ENCODE measurements around the gene UBE3B. TPM values are rescaled to one million over a fixed set of nuclear protein-coding genes. Genes with fewer than 3 reads are reported as not detected.

UBE3B gene
- total RNA-seq, 1 experiment from 2014 or later: 48.0 TPM

DNA sequence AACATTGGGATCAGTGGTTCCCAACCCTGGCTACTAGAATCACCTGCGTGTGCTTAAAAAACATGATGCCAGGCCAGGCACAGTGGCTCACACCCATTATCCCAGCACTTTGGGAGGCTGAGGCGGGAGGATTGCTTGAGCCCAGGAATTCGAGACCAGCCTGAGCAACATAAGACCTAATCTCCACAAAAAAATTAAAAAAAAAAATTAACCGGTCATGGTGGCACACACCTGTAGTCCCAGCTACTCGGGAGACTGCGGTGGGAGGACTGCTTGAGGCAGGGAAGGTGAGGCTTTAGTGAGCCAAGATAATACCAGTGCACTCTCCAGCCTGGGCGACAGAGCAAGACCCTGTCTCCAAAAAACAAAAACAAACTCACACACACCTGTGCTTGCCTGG, 2.3 kb upstream of the UBE3B start:
- Histone ChIP-seq H3K27me3 (ENCODE audit: insufficient read depth, low read depth) (no peaks in the 10 kb centered on the region), H3K4me3 (no peak overlapping the region), H2AFZ (no peak overlapping the region), H3K4me2 (no peak overlapping the region), H3K9me2 (ENCODE audit: insufficient read depth) (no peaks in the 10 kb centered on the region), H3K4me1 (replicated peaks; ENCODE audit: insufficient read depth) (peaks cover 17% of the 10 kb centered on the region), H3K27ac (no peak overlapping the region), H3K36me3 (ENCODE audit: low read depth) (no peaks in the 10 kb centered on the region), H4K20me1 (ENCODE audit: insufficient read depth) (peaks cover 8% of the 10 kb centered on the region), H3K9me3 (ENCODE audit: insufficient read depth, low read depth) (no peaks in the 10 kb centered on the region), H3K79me2 (ENCODE audit: low read depth) (peaks cover 81% of the 10 kb centered on the region), H3F3A (ENCODE audit: insufficient read depth, low read depth) (no peaks in the 10 kb centered on the region)
- DNase-seq: no peak
- TF ChIP-seq EZH2 (IDR thresholded peaks at IDR 0.05; ENCODE audit: low read depth): no peak
- TF ChIP-seq, protein P1, sequence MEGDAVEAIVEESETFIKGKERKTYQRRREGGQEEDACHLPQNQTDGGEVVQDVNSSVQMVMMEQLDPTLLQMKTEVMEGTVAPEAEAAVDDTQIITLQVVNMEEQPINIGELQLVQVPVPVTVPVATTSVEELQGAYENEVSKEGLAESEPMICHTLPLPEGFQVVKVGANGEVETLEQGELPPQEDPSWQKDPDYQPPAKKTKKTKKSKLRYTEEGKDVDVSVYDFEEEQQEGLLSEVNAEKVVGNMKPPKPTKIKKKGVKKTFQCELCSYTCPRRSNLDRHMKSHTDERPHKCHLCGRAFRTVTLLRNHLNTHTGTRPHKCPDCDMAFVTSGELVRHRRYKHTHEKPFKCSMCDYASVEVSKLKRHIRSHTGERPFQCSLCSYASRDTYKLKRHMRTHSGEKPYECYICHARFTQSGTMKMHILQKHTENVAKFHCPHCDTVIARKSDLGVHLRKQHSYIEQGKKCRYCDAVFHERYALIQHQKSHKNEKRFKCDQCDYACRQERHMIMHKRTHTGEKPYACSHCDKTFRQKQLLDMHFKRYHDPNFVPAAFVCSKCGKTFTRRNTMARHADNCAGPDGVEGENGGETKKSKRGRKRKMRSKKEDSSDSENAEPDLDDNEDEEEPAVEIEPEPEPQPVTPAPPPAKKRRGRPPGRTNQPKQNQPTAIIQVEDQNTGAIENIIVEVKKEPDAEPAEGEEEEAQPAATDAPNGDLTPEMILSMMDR (conservative IDR thresholded peaks at IDR 0.05): no peak
- intact Hi-C loops (cut with micrococcal nuclease; ENCODE audit: unreplicated experiment): no loop called here
- POLR2A ChIA-PET (ENCODE audit: unreplicated experiment): interaction anchor here (0.5 kb wide), 1 partner anchor 11 kb away, joined by 3 read pairs; no protein-coding TSS in a partner anchor
- CTCF ChIA-PET: no interaction called here
- BruUV-seq (replicated peaks): no TSS peak

DNA sequence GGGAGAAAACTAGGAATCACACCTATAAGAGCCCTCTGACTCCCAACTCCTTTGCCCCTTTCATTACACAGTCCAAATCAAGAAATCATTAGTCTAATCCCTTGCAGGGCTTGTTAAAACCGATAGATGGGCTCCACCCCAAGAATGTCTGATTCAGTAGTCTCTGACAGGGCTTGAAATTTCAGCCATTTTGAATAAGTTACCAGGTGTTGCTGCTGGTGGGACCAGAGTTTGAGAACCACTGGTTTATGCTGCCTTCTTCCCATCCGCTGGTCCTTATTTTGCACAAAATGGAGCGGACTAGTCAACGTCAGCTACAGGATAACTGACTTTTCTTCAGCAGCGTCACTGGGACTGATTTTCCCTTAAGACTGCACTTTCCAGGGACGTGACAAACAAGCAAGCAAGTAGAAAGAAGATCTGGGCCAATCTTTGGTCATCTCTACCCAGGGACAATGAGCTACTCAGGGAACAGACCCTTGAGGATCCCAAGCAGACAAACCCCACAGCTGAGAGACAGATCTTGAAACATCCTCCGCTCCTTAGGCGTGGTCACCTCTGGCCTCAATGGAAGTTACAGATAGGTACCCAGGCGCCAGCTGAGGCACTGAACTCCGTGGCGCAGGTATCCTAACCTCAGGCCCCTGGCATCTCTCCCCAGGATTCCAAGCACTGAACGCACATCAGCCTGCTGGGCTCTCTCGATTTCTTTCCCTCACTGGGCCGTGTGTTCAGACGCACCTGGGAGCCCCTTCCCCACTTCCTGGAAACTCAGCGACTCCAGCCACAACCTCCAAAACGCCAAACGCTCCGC, 1.2 kb upstream of the UBE3B start:
- H3K4me3 ChIP-seq: peak overlapping the region; percentile 90
- intact Hi-C loops (cut with micrococcal nuclease; ENCODE audit: unreplicated experiment): loop anchor here (2.0 kb wide), 1 partner anchor 13 kb away; no protein-coding TSS in a partner anchor
- H4K20me1 ChIP-seq (ENCODE audit: insufficient read depth): peaks cover 3% of the 10 kb centered on the region
- H2AFZ ChIP-seq: peak overlapping the region; percentile 82
- H3K9me2 ChIP-seq (ENCODE audit: insufficient read depth): no peaks in the 10 kb centered on the region
- TSS peak; percentile 34 for BruUV-seq (replicated peaks)
- TF ChIP-seq EZH2 (IDR thresholded peaks at IDR 0.05; ENCODE audit: low read depth): no peak
- TF ChIP-seq, protein P1 (conservative IDR thresholded peaks at IDR 0.05): no peak
- ChIA-PET CTCF (interaction anchor here (0.7 to 1.1 kb wide), 2 partner anchors 44 to 91 kb away, joined by 3 to 10 read pairs; no protein-coding TSS in a partner anchor), POLR2A (ENCODE audit: unreplicated experiment) (interaction anchor here (0.7 kb wide), 1 partner anchor 83 kb away, joined by 4 read pairs; no protein-coding TSS in a partner anchor)
- peak overlapping the region; percentile 94 for H3K4me2 ChIP-seq
- H3K4me1 ChIP-seq (replicated peaks; ENCODE audit: insufficient read depth): peaks cover 17% of the 10 kb centered on the region
- no peak for DNase-seq
- H3K36me3 ChIP-seq (ENCODE audit: low read depth): no peaks in the 10 kb centered on the region
- 0 out of 2 replicates have a peak overlapping the region, but pooled peaks have one; percentile 63 for H3K27ac ChIP-seq
- no peaks in the 10 kb centered on the region for H3K9me3 ChIP-seq (ENCODE audit: insufficient read depth, low read depth)
- H3K27me3 ChIP-seq (ENCODE audit: insufficient read depth, low read depth): no peaks in the 10 kb centered on the region
- H3F3A ChIP-seq (ENCODE audit: insufficient read depth, low read depth): no peaks in the 10 kb centered on the region
- peaks cover 78% of the 10 kb centered on the region for H3K79me2 ChIP-seq (ENCODE audit: low read depth)

DNA sequence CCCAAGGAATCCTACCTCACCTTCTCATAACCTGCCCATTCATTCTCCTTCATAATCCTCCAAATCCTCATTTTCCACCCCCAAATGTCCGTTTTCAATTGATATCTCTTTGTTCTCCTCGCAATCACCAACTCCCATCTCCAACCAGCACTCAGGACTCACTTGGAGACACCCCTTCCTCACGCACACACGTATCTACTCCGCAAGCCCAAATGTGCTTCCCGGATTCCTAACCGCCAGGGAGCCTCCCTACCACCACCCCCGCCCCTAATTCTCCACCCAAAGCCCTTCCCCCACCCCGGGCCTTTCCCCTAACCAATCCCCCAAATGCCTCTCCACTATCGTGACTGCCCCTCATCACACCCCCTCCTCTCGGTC, 638 bp upstream of the UBE3B start:
- peaks cover 3% of the 10 kb centered on the region for H4K20me1 ChIP-seq (ENCODE audit: insufficient read depth)
- H3K4me2 ChIP-seq: peak overlapping the region; percentile 94
- H3K9me2 ChIP-seq (ENCODE audit: insufficient read depth): no peaks in the 10 kb centered on the region
- no peak for TF ChIP-seq EZH2 (IDR thresholded peaks at IDR 0.05; ENCODE audit: low read depth)
- TF ChIP-seq, protein P1 (conservative IDR thresholded peaks at IDR 0.05): no peak
- peak overlapping the region; percentile 63 for H3K27ac ChIP-seq
- no peaks in the 10 kb centered on the region for H3K36me3 ChIP-seq (ENCODE audit: low read depth)
- no peaks in the 10 kb centered on the region for H3K27me3 ChIP-seq (ENCODE audit: insufficient read depth, low read depth)
- ChIA-PET CTCF (interaction anchor here (0.7 to 1.1 kb wide), 2 partner anchors 44 to 91 kb away, joined by 3 to 10 read pairs; no protein-coding TSS in a partner anchor), POLR2A (ENCODE audit: unreplicated experiment) (interaction anchor here (0.6 to 1.0 kb wide), 4 partner anchors 14 to 342 kb away, joined by 3 to 6 read pairs (median 4); no protein-coding TSS in a partner anchor)
- no peaks in the 10 kb centered on the region for H3K9me3 ChIP-seq (ENCODE audit: insufficient read depth, low read depth)
- peaks cover 73% of the 10 kb centered on the region for H3K79me2 ChIP-seq (ENCODE audit: low read depth)
- no TSS peak for BruUV-seq (replicated peaks)
- intact Hi-C loops (cut with micrococcal nuclease; ENCODE audit: unreplicated experiment): loop anchor here (1.0 to 2.0 kb wide), 2 partner anchors 14 to 44 kb away; no protein-coding TSS in a partner anchor
- no peak for DNase-seq
- peak overlapping the region; percentile 82 for H2AFZ ChIP-seq
- H3F3A ChIP-seq (ENCODE audit: insufficient read depth, low read depth): no peaks in the 10 kb centered on the region
- H3K4me1 ChIP-seq (replicated peaks; ENCODE audit: insufficient read depth): peaks cover 17% of the 10 kb centered on the region
- H3K4me3 ChIP-seq: peak overlapping the region; percentile 90

All from PC-9 (cell line).